ENCODE data around the gene SRGAP1.

GRCh38 chr12:64109706-64110105, 265.2 kb downstream of the SRGAP1 start:
- TF ChIP-seq EZH2 (IDR thresholded peaks at IDR 0.05; ENCODE audit: insufficient read depth, poor library complexity, severe bottlenecking), result no peak
- TF ChIP-seq EZH2phosphoT487 (IDR thresholded peaks at IDR 0.05; ENCODE audit: insufficient read depth, low read depth), result no peak
